ENCODE results near the gene BMP3.

- no peak for TF ChIP-seq NR2F2 (IDR thresholded peaks at IDR 0.05)
- no peak for TF ChIP-seq MAX (IDR thresholded peaks at IDR 0.05)
- TF ChIP-seq CTCF (IDR thresholded peaks at IDR 0.05; ENCODE audit: low read depth, low read length, missing input control) = no peak
- TF ChIP-seq SP1 (IDR thresholded peaks at IDR 0.05) = no peak
- TF ChIP-seq TAF1 (conservative IDR thresholded peaks at IDR 0.05) = no peak
- no peak for TF ChIP-seq JUND (IDR thresholded peaks at IDR 0.05)
- TF ChIP-seq REST (IDR thresholded peaks at IDR 0.05) = no peak
- TF ChIP-seq RXRA (IDR thresholded peaks at IDR 0.05) = no peak
These were observed 9.2 kb upstream of the BMP3 start for GRCh38 chr4:81021142-81021944.
